Retina (tissue), 1 donor: ENCODE results near the gene KIF5A.

Experiments
- DNase-seq: peaks from one replicate; pipeline ENCODE4 v3.0.0-alpha.2; 2016

Gene KIF5A

GRCh38 chr12:57535764-57536596 is 13.9 kb upstream of the KIF5A start:
- DNase-seq: no peak

DNA sequence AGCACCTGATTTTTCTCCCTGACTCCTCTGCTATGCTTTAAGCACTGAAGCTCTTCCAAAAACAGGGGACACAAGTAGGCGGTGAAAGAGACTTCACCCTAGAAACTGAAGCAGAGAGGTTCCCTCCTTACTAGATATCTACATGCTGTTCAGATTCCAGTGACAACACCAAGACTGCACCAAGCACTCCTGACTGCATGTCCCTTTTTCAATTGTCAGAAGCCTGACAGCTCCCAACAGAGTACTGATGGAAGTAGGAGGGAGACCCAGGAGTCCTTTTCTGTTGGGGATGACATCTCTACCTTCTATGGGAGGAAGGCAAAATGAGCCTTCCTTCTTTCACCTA is 13.3 kb upstream of the KIF5A start:
- DNase-seq: no peak

- DNase-seq: no peak
Observed at GRCh38 chr12:57539134-57539768, 10.6 kb upstream of the KIF5A start.

- no peak for DNase-seq
Observed at GRCh38 chr12:57541001-57541400, 8.8 kb upstream of the KIF5A start.

GRCh38 chr12:57541717-57542116 is 8.1 kb upstream of the KIF5A start:
- no peak for DNase-seq

GRCh38 chr12:57543581-57543980 is 6.3 kb upstream of the KIF5A start:
- DNase-seq: no peak

- no peak for DNase-seq
Observed at GRCh38 chr12:57545809-57546437, 3.9 kb upstream of the KIF5A start.

GRCh38 chr12:57546438-57547287 is 3.2 kb upstream of the KIF5A start, which contains the start of gene DCTN2:
DCTN2 (minus strand) TSS chr12:57547192; CDS start chr12:57547063, 129 bp downstream.
- DNase-seq: peak; percentile 94

GRCh38 chr12:57547288-57548012 is 2.4 kb upstream of the KIF5A start:
- no peak for DNase-seq

DNA sequence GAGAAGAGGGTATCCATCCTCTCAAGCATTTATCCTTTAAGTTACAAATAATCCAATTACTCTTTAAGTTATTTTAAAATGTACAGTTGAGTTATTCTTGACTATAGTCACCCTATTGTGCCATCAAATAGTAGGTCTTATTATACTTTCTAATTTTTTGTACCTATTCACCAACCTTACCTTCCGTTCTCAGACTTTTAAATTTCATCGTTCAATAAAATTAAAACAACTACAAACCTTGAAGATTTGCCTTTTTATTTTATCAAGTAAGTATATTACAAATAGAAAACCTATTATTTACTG is 1.9 kb upstream of the KIF5A start:
- no peak for DNase-seq

DNA sequence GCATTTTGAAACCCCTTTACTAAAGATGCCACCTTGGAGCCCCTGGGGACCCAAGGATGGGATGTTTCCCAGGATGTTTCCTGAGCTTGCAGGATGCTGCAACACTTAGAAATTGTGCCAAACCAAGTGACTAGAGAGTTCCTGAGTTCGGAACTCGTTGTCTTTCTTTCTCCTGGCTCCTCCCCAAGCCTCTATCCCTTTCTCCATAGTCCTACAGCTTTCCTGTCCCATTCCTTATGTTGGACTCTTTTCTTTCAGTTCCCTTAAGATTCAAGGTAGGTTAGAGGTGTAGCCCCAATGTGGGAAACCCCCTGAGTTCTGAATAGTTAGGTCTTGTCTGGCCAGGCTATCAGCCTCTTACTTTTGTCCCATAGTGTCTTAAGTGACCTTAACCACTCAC is 1.4 kb upstream of the KIF5A start:
- DNase-seq: no peak

- no peak for DNase-seq
Observed at GRCh38 chr12:57549203-57549908, 488 bp upstream of the KIF5A start.

DNA sequence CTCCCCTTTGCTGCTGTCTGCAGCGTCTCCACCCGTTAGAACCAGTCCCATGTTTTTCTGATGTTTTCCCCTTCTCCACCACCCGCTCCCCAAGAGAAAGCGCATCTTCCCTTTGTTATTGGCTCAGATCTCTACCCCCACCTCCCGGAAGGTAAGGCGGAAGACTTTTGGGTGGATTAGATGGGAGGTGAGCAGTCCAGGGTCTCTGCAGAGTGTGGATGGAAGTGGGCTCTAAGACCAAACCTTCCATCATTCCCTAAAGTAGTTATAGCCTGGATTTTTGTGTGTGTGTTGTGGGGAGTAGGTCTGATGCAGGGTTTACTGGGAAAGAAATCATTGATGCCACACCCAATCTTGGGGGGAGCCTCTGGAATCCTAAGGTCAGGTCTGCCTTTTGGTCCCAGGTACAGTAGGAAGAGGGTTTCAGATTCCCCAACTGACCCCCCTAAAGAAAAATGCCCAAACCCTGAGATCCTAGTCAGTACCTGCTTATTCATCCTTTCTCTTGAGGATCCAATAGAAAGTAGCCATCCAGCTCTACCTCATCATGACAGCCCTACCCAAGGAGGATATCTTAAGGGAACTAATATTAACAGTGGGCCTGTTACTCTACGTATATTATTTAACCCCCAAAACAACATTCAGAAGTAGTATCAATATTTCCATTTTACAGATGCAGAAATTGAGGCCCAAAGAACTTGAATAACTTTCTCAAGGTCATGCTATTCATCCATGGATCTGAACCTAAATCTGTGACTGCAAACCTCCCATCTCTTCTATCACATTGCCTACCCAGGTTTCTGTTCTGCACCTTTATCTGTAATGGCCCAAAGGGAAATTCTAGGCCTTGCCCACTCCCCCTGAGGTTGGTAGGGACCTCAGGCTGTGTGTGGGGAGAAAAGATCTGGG is 1.1 kb downstream of the KIF5A start:
- peak; percentile 35 for DNase-seq

DNA sequence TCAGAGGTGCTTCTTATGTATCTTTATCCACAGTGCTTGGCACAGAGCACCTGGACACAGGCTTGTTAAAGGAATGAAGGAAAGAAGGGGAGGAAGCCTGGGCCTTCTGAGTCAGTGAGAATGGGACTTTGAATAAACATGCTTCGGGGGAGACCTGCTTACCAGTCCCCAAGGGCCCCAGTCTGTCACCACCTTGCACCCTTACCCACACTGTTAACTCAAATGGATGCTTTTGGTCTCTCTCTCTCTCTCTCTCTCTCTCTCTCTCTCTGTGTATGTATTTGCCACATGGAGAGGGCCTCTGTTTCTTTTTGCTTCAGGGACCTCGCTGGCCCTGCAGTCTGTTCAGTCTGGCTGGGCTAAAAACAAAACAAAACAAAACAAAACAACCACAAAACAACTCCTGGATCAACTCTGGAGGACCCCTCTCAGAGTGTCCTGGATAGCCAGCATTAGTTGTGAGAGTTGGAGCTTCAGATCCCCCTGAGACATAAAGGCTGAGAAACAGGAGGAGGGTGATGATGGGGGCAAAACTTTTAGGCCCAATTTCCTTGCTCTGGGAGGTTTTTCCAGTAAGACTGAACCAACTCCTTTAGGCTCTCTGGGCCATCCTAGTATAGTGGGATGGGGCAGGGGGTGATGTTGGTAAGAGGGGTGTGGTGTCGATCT is 1.9 kb downstream of the KIF5A start:
- no peak for DNase-seq

GRCh38 chr12:57552306-57552651 is 2.4 kb downstream of the KIF5A start:
- no peak for DNase-seq

- peak; percentile 41 for DNase-seq
Observed at GRCh38 chr12:57552835-57553313, 3.0 kb downstream of the KIF5A start.

DNA sequence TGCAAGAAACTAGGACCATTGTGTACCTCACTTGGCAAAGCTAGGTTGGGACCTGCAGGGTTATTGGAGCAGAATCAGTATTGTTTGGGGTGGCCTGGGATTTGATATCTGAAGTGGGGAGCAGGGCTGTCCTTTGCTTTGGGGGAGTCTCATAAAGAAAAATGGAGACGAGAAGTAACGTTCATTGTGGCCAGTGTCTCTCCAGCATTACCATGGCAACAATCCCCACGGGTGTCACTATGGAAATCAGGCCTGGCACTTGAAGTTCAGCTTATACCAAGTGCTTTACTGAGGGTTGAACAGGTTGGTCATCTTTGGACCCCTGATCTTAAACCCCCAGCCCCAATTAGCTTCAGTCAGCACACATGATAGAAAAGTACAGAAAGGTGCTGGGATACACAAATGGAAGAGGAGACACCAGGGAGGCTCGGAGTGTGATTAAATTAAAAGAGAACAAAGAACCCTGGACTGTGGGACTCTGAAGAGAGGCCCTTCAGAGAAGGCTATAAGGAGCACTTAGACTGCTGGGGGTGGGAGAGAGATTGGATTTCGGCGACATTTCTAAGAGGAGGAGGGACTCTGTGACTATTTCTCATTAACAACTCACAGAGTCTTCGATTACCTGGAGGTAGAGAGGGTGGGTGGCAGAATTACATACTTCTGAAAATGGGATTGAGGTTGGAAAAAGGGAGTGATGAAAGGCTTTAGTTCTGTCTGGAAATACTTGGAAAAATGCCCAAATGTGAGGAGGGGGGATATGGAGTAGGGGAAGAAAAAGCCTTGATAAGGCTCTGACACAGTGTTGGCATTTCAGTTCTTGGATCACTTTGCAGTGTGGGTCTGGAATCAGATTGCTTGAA is 3.7 kb downstream of the KIF5A start:
- peak; percentile 47 for DNase-seq

DNA sequence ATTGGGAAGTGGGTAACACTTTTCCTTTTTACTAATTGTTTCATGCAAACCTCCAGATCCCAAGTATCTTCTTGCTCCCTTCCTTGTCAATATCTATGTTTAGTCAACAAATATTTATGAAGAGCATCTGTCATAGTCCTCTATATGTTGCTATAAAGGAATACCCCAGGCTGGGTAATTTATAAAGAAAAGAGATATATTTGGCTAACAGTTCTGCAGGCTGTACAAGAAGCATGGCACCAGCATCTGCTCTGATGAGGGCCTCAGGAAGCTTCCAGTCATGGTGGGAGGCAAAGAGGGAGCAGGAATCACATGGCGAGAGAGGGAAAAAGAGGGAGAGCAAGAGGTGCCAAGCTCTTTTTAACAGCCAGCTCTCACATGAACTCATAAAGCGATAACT is 4.6 kb downstream of the KIF5A start:
- DNase-seq: no peak

- no peak for DNase-seq
Observed at GRCh38 chr12:57554897-57555296, 5.1 kb downstream of the KIF5A start.
